Measurements from ENCODE around the gene ITIH4. TPM values are rescaled to one million over a fixed set of nuclear protein-coding genes. Genes with fewer than 3 reads are reported as not detected.

The ITIH4 gene
- total RNA-seq, 1 donor from 2014 or later, result 9.8 TPM

- Histone ChIP-seq H3K4me1 (no peaks in the 10 kb centered on the region), H3K27ac (no peak overlapping the region), H3K9me3 (no peaks in the 10 kb centered on the region), H3K36me3 (no peaks in the 10 kb centered on the region), H3K4me3 (no peak overlapping the region), H3K27me3 (no peaks in the 10 kb centered on the region)
- intact Hi-C loops (cut with DNase I), result loop anchor here (5.0 kb wide), 1 partner anchor 150 kb away; no protein-coding TSS in a partner anchor
- TF ChIP-seq CTCF (IDR thresholded peaks at IDR 0.05), result no peak
- DNase-seq (ENCODE audit: low spot score in 2 of 2), result no peak
These were observed 47.9 kb downstream of the ITIH4 start for GRCh38 chr3:52782412-52783210.

- DNase-seq (ENCODE audit: low spot score in 2 of 2), result no peak
- Histone ChIP-seq H3K4me1 (no peaks in the 10 kb centered on the region), H3K27me3 (no peaks in the 10 kb centered on the region), H3K9me3 (no peaks in the 10 kb centered on the region), H3K36me3 (no peaks in the 10 kb centered on the region), H3K27ac (no peak overlapping the region), H3K4me3 (no peak overlapping the region)
- intact Hi-C loops (cut with DNase I), result loop anchor here (5.0 kb wide), 1 partner anchor 151 kb away; no protein-coding TSS in a partner anchor
- no peak for TF ChIP-seq CTCF (IDR thresholded peaks at IDR 0.05)
These were observed 48.7 kb downstream of the ITIH4 start for GRCh38 chr3:52781741-52782140.

GRCh38 chr3:52779837-52780585 lies 50.5 kb downstream of the ITIH4 start:
- Histone ChIP-seq H3K36me3 (no peaks in the 10 kb centered on the region), H3K4me1 (no peaks in the 10 kb centered on the region), H3K27ac (no peak overlapping the region), H3K27me3 (no peaks in the 10 kb centered on the region), H3K4me3 (no peak overlapping the region), H3K9me3 (no peaks in the 10 kb centered on the region)
- DNase-seq (ENCODE audit: low spot score in 2 of 2), result no peak
- intact Hi-C loops (cut with DNase I), result loop anchor here (5.0 kb wide), 1 partner anchor 152 kb away; no protein-coding TSS in a partner anchor
- TF ChIP-seq CTCF (IDR thresholded peaks at IDR 0.05), result no peak

GRCh38 chr3:52779011-52779836 lies 51.2 kb downstream of the ITIH4 start:
- no peaks in the 10 kb centered on the region for H3K27me3 ChIP-seq
- H3K9me3 ChIP-seq, result no peaks in the 10 kb centered on the region
- H3K36me3 ChIP-seq, result no peaks in the 10 kb centered on the region
- TF ChIP-seq CTCF (IDR thresholded peaks at IDR 0.05), result no peak
- no peaks in the 10 kb centered on the region for H3K4me1 ChIP-seq
- H3K27ac ChIP-seq, result no peak overlapping the region
- DNase-seq (ENCODE audit: low spot score in 2 of 2), result peak in 1 of 2 donors; percentile 63
- no peak overlapping the region for H3K4me3 ChIP-seq
- intact Hi-C loops (cut with DNase I), result no loop called here
